Stimulated activated CD8-positive, alpha-beta memory T cell treated with anti-CD3 and anti-CD28 coated beads, Interleukin-4, amount 100 ng/mL, for 24 hours (primary cell): ENCODE measurements around the gene DOHH.
"Not testable (repeated sequence)": the region's sequence is repeated elsewhere in the genome, so short reads cannot be mapped to it uniquely, and the experiment has no call there.

Source experiments
- DNase-seq: peaks from one replicate; pipeline ENCODE4 v3.0.0-alpha.2; 2020; ENCODE audit warnings: low read depth

The DOHH gene

GRCh38 chr19:3534375-3535234 lies 34.1 kb upstream of the DOHH start:
- no peak for DNase-seq

GRCh38 chr19:3533563-3534216 lies 33.2 kb upstream of the DOHH start:
- no peak for DNase-seq

GRCh38 chr19:3533033-3533432 lies 32.6 kb upstream of the DOHH start:
- DNase-seq = no peak

GRCh38 chr19:3532154-3532786 lies 31.8 kb upstream of the DOHH start:
- no peak for DNase-seq

GRCh38 chr19:3531716-3532115 lies 31.2 kb upstream of the DOHH start:
- DNase-seq = no peak

- DNase-seq = no peak
These were observed 29.9 kb upstream of the DOHH start for GRCh38 chr19:3530389-3530788.

GRCh38 chr19:3529299-3529698 lies 28.8 kb upstream of the DOHH start:
- not testable (repeated sequence) for DNase-seq

- DNase-seq = no peak
These were observed 28.2 kb upstream of the DOHH start for GRCh38 chr19:3528539-3529211.

- no peak for DNase-seq
These were observed 27.6 kb upstream of the DOHH start for GRCh38 chr19:3528080-3528479.

GRCh38 chr19:3527238-3527910 lies 26.9 kb upstream of the DOHH start:
- DNase-seq = no peak

- DNase-seq = no peak
These were observed 26.2 kb upstream of the DOHH start for GRCh38 chr19:3526507-3527237.

- DNase-seq = no peak
These were observed 24.5 kb upstream of the DOHH start for GRCh38 chr19:3524904-3525451.

GRCh38 chr19:3524078-3524842 lies 23.8 kb upstream of the DOHH start:
- no peak for DNase-seq

- DNase-seq = no peak
These were observed 23.0 kb upstream of the DOHH start for GRCh38 chr19:3523361-3524077.

GRCh38 chr19:3522421-3523360 lies 22.2 kb upstream of the DOHH start:
- no peak for DNase-seq

GRCh38 chr19:3521104-3521445 lies 20.6 kb upstream of the DOHH start:
- DNase-seq = no peak

- no peak for DNase-seq
These were observed 20.0 kb upstream of the DOHH start for GRCh38 chr19:3520166-3521103.
